ENCODE data around the gene CSNK1G3.

CSNK1G3 gene

DNA sequence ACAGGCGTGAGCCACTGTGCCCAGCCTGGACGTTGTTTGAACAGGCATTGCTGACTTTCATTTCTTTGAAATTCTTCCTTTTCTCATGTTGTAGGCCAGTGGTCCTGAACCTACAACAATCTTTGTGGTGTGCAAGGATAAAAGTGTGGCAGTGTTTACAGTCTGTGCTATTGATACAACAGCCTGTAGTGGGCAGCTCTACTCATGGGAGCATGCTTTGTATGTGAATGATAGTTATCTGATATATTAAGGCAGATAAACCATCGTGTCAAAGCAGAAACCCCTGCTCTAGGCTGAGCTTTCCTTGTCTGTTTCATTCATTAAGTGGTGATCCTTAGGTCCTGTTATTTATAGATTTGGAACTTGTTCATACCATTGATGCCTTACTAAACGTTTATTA, 42.6 kb downstream of the CSNK1G3 start:
- no peak overlapping the region for H3K9ac ChIP-seq (ENCODE audit: low read depth, low read length, poor library complexity)
- H3K18ac ChIP-seq (ENCODE audit: low read length), result no peak overlapping the region
- no peak overlapping the region for H3K23ac ChIP-seq (ENCODE audit: low read depth, low read length, poor library complexity)
- H3K4me1 ChIP-seq (ENCODE audit: control insufficient read depth in 2 of 2, insufficient read depth in 1 of 2, low read depth in 1 of 2, low read length in 2 of 2), result no peaks in the 10 kb centered on the region
- no peak overlapping the region for H3K4ac ChIP-seq (ENCODE audit: low read length)
- H3K14ac ChIP-seq (ENCODE audit: low read length), result no peak overlapping the region
- no peak overlapping the region for H3K4me3 ChIP-seq (ENCODE audit: low read length in 2 of 2)
- H2BK12ac ChIP-seq (ENCODE audit: low read length), result no peak overlapping the region
- no peak overlapping the region for H4K8ac ChIP-seq (ENCODE audit: low read depth, low read length)
- H2BK120ac ChIP-seq (ENCODE audit: low read depth, low read length), result no peak overlapping the region
- no peaks in the 10 kb centered on the region for H3K9me3 ChIP-seq (replicated peaks in 1 of 2; ENCODE audit: control insufficient read depth in 2 of 2, insufficient read depth in 1 of 2, low read depth in 1 of 2, low read length in 2 of 2)
- no peak for DNase-seq (ENCODE audit: low spot score)
- H2AFZ ChIP-seq (ENCODE audit: low read length), result no peak overlapping the region
- no peak overlapping the region for H2BK5ac ChIP-seq (ENCODE audit: low read length)
- H3K36me3 ChIP-seq (replicated peaks in 1 of 2; ENCODE audit: control insufficient read depth in 2 of 2, insufficient read depth in 2 of 2, low read length in 2 of 2), result peaks cover 0 to 33% of the 10 kb centered on the region in 2 donors
- H3K4me2 ChIP-seq (ENCODE audit: insufficient read depth, low read length, poor library complexity, severe bottlenecking), result no peak overlapping the region
- no peaks in the 10 kb centered on the region for H3K27me3 ChIP-seq (ENCODE audit: control insufficient read depth in 3 of 3, insufficient read depth in 3 of 3, low read depth in 1 of 3, low read length in 3 of 3)
- no peak overlapping the region for H4K91ac ChIP-seq (ENCODE audit: low read depth, low read length, poor library complexity)
- H2AK5ac ChIP-seq (ENCODE audit: low read depth, low read length), result no peak overlapping the region
- WGBS, 2 donors (ENCODE audit: extremely low coverage in 2 of 2, insufficient read length in 2 of 2, insufficient replicate concordance in 1 of 2), result no CpG with 5 or more reads among the region's 4 CpGs
- H2BK15ac ChIP-seq (ENCODE audit: low read length), result no peak overlapping the region
- H3K27ac ChIP-seq (replicated peaks; ENCODE audit: low read length), result no peak overlapping the region
- peaks cover 2% of the 10 kb centered on the region for H3K79me1 ChIP-seq (ENCODE audit: low read depth, low read length)

DNA sequence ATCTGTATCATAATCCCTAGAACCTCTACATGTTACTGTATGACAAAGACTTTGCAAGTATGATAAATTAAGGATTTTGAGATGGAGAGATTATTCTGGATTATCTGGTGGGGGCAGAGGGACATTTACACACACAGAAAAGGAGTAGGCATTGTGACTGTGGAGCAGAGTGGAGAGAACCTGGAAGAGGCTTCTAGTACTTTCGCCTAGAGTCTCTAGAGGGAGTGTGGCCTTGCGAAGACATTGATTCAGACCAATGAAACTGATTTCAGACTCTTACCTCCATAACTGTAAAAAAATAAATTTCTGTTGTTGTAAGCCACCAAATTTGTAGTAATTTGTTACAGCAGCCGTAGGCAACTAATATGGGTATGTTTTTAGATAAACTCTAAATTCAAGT, 45.9 kb downstream of the CSNK1G3 start:
- Histone ChIP-seq H2BK12ac (ENCODE audit: low read length) (no peak overlapping the region), H3K79me1 (ENCODE audit: low read depth, low read length) (no peaks in the 10 kb centered on the region), H3K9ac (ENCODE audit: low read depth, low read length, poor library complexity) (no peak overlapping the region), H2BK120ac (ENCODE audit: low read depth, low read length) (no peak overlapping the region), H3K36me3 (replicated peaks in 1 of 2; ENCODE audit: control insufficient read depth in 2 of 2, insufficient read depth in 2 of 2, low read length in 2 of 2) (peaks cover 0 to 27% of the 10 kb centered on the region in 2 donors), H3K14ac (ENCODE audit: low read length) (no peak overlapping the region), H3K4me2 (ENCODE audit: insufficient read depth, low read length, poor library complexity, severe bottlenecking) (no peak overlapping the region), H3K4ac (ENCODE audit: low read length) (no peak overlapping the region), H3K27me3 (ENCODE audit: control insufficient read depth in 3 of 3, insufficient read depth in 3 of 3, low read depth in 1 of 3, low read length in 3 of 3) (no peaks in the 10 kb centered on the region), H4K8ac (ENCODE audit: low read depth, low read length) (no peak overlapping the region), H3K27ac (replicated peaks; ENCODE audit: low read length) (no peak overlapping the region), H2BK5ac (ENCODE audit: low read length) (no peak overlapping the region), H2AK5ac (ENCODE audit: low read depth, low read length) (no peak overlapping the region), H3K4me1 (ENCODE audit: control insufficient read depth in 2 of 2, insufficient read depth in 1 of 2, low read depth in 1 of 2, low read length in 2 of 2) (no peaks in the 10 kb centered on the region), H3K4me3 (ENCODE audit: low read length in 2 of 2) (no peak overlapping the region), H2BK15ac (ENCODE audit: low read length) (no peak overlapping the region), H2AFZ (ENCODE audit: low read length) (no peak overlapping the region), H3K9me3 (replicated peaks in 1 of 2; ENCODE audit: control insufficient read depth in 2 of 2, insufficient read depth in 1 of 2, low read depth in 1 of 2, low read length in 2 of 2) (peaks cover 0 to 4% of the 10 kb centered on the region in 2 donors), H4K91ac (ENCODE audit: low read depth, low read length, poor library complexity) (no peak overlapping the region), H3K18ac (ENCODE audit: low read length) (no peak overlapping the region), H3K23ac (ENCODE audit: low read depth, low read length, poor library complexity) (no peak overlapping the region)
- no CpG with 5 or more reads among the region's 3 CpGs for WGBS, 2 donors (ENCODE audit: extremely low coverage in 2 of 2, insufficient read length in 2 of 2, insufficient replicate concordance in 1 of 2)
- DNase-seq (ENCODE audit: low spot score), result no peak

DNA sequence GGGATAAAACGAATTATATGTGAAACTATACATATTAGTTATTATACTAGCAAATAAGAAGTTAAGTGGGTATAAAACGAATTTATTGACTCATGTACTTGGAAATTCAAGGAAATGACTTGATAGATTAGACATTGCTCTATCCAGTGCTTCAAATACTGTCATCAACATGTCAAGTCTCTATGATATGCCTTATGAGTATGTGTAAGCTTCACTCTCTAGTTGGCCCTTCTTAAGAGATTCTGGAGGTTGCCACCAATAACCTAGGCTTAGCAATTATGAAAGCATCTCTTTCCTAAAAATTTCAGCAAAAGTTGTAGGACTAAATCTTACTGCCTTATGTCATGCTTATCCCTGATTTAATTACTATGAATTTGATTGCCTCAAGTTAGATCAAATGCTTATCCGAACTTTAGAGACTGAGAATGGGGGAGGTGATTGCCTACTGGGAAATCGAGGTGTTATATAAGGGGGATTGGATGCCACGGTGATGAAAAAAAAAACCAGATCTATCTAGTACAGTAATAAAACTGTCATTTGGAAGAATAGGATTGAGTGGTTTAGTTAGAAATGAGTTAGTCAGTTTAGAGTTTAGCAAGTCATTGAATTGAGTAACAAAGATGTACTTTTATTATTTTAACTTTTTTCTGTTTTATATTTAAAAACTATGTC, 46.9 kb downstream of the CSNK1G3 start:
- no peak overlapping the region for H2BK120ac ChIP-seq (ENCODE audit: low read depth, low read length)
- H2BK15ac ChIP-seq (ENCODE audit: low read length), result no peak overlapping the region
- no peak overlapping the region for H3K4ac ChIP-seq (ENCODE audit: low read length)
- H3K4me2 ChIP-seq (ENCODE audit: insufficient read depth, low read length, poor library complexity, severe bottlenecking), result no peak overlapping the region
- H2AFZ ChIP-seq (ENCODE audit: low read length), result no peak overlapping the region
- H3K27me3 ChIP-seq (ENCODE audit: control insufficient read depth in 3 of 3, insufficient read depth in 3 of 3, low read depth in 1 of 3, low read length in 3 of 3), result no peaks in the 10 kb centered on the region
- H3K18ac ChIP-seq (ENCODE audit: low read length), result no peak overlapping the region
- H4K8ac ChIP-seq (ENCODE audit: low read depth, low read length), result no peak overlapping the region
- H3K79me1 ChIP-seq (ENCODE audit: low read depth, low read length), result no peaks in the 10 kb centered on the region
- H2BK5ac ChIP-seq (ENCODE audit: low read length), result no peak overlapping the region
- H3K9ac ChIP-seq (ENCODE audit: low read depth, low read length, poor library complexity), result no peak overlapping the region
- H3K9me3 ChIP-seq (replicated peaks in 1 of 2; ENCODE audit: control insufficient read depth in 2 of 2, insufficient read depth in 1 of 2, low read depth in 1 of 2, low read length in 2 of 2), result peaks cover 0 to 4% of the 10 kb centered on the region in 2 donors
- no peak overlapping the region for H2AK5ac ChIP-seq (ENCODE audit: low read depth, low read length)
- no CpG with 5 or more reads among the region's 5 CpGs for WGBS, 2 donors (ENCODE audit: extremely low coverage in 2 of 2, insufficient read length in 2 of 2, insufficient replicate concordance in 1 of 2)
- H2BK12ac ChIP-seq (ENCODE audit: low read length), result no peak overlapping the region
- H3K4me3 ChIP-seq (ENCODE audit: low read length in 2 of 2), result no peak overlapping the region
- H3K4me1 ChIP-seq (ENCODE audit: control insufficient read depth in 2 of 2, insufficient read depth in 1 of 2, low read depth in 1 of 2, low read length in 2 of 2), result no peaks in the 10 kb centered on the region
- peaks cover 0 to 27% of the 10 kb centered on the region in 2 donors for H3K36me3 ChIP-seq (replicated peaks in 1 of 2; ENCODE audit: control insufficient read depth in 2 of 2, insufficient read depth in 2 of 2, low read length in 2 of 2)
- H4K91ac ChIP-seq (ENCODE audit: low read depth, low read length, poor library complexity), result no peak overlapping the region
- H3K23ac ChIP-seq (ENCODE audit: low read depth, low read length, poor library complexity), result no peak overlapping the region
- no peak for DNase-seq (ENCODE audit: low spot score)
- H3K14ac ChIP-seq (ENCODE audit: low read length), result no peak overlapping the region
- no peak overlapping the region for H3K27ac ChIP-seq (replicated peaks; ENCODE audit: low read length)

DNA sequence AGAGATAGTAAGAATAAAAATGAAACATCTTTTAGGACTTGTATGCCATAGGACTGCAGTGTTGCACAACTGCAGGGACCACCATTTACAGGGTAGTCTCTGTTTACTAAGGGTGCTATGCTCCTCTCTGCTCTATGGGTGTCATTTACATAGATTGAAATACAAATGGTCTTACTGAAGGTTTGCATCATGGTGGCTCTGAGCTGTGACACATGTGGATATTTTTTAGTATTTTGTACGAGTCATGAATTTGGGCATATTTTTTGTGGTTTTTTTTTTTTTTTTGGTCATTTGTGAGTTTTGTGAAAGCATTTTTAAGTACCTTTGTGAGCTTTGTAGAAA, 47.4 kb downstream of the CSNK1G3 start:
- Histone ChIP-seq H2BK5ac (ENCODE audit: low read length) (no peak overlapping the region), H3K4me3 (ENCODE audit: low read length in 2 of 2) (no peak overlapping the region), H3K9me3 (replicated peaks in 1 of 2; ENCODE audit: control insufficient read depth in 2 of 2, insufficient read depth in 1 of 2, low read depth in 1 of 2, low read length in 2 of 2) (peaks cover 0 to 4% of the 10 kb centered on the region in 2 donors), H3K4ac (ENCODE audit: low read length) (no peak overlapping the region), H4K8ac (ENCODE audit: low read depth, low read length) (no peak overlapping the region), H3K14ac (ENCODE audit: low read length) (no peak overlapping the region), H4K91ac (ENCODE audit: low read depth, low read length, poor library complexity) (no peak overlapping the region), H3K18ac (ENCODE audit: low read length) (no peak overlapping the region), H3K4me2 (ENCODE audit: insufficient read depth, low read length, poor library complexity, severe bottlenecking) (no peak overlapping the region), H3K23ac (ENCODE audit: low read depth, low read length, poor library complexity) (no peak overlapping the region), H3K36me3 (replicated peaks in 1 of 2; ENCODE audit: control insufficient read depth in 2 of 2, insufficient read depth in 2 of 2, low read length in 2 of 2) (peaks cover 0 to 27% of the 10 kb centered on the region in 2 donors), H2BK12ac (ENCODE audit: low read length) (no peak overlapping the region), H2AK5ac (ENCODE audit: low read depth, low read length) (no peak overlapping the region), H3K27ac (replicated peaks; ENCODE audit: low read length) (no peak overlapping the region), H3K9ac (ENCODE audit: low read depth, low read length, poor library complexity) (no peak overlapping the region), H3K79me1 (ENCODE audit: low read depth, low read length) (no peaks in the 10 kb centered on the region), H3K4me1 (ENCODE audit: control insufficient read depth in 2 of 2, insufficient read depth in 1 of 2, low read depth in 1 of 2, low read length in 2 of 2) (no peaks in the 10 kb centered on the region), H2AFZ (ENCODE audit: low read length) (no peak overlapping the region), H2BK15ac (ENCODE audit: low read length) (no peak overlapping the region), H3K27me3 (ENCODE audit: control insufficient read depth in 3 of 3, insufficient read depth in 3 of 3, low read depth in 1 of 3, low read length in 3 of 3) (no peaks in the 10 kb centered on the region), H2BK120ac (ENCODE audit: low read depth, low read length) (no peak overlapping the region)
- no CpG with 5 or more reads among the region's 1 CpG for WGBS, 2 donors (ENCODE audit: extremely low coverage in 2 of 2, insufficient read length in 2 of 2, insufficient replicate concordance in 1 of 2)
- DNase-seq (ENCODE audit: low spot score), result no peak
